ENCODE data around the gene EEF1B2. TPM values are rescaled to one million over a fixed set of nuclear protein-coding genes. Genes with fewer than 3 reads are reported as not detected.
"Not testable (repeated sequence)": the region's sequence is repeated elsewhere in the genome, so short reads cannot be mapped to it uniquely, and the experiment has no call there.

EEF1B2 gene
- total RNA-seq, 2 donors from 2014 or later, result 1,092 to 1,125 TPM

GRCh38 chr2:206150631-206151030 lies 9.1 kb upstream of the EEF1B2 start:
- ATAC-seq (replicated peaks in 1 of 2) (no peak), DNase-seq (no peak)
- H3K27me3 Mint-ChIP-seq (ENCODE audit: low read depth), result no peaks in the 10 kb centered on the region
- no peaks in the 10 kb centered on the region for H3K9me3 Mint-ChIP-seq
- H3K27ac Mint-ChIP-seq, result peak overlapping the region; percentile 34
- H3K4me1 Mint-ChIP-seq (ENCODE audit: low read depth), result peaks cover 6% of the 10 kb centered on the region
- H3K36me3 Mint-ChIP-seq (ENCODE audit: insufficient read depth in 2 of 2), result peaks cover 10 to 22% of the 10 kb centered on the region in 2 donors
- H3K4me3 Mint-ChIP-seq, result no peak overlapping the region

GRCh38 chr2:206154197-206154596 lies 5.5 kb upstream of the EEF1B2 start:
- Mint-ChIP-seq H3K27me3 (ENCODE audit: low read depth) (no peaks in the 10 kb centered on the region), H3K36me3 (ENCODE audit: insufficient read depth in 2 of 2) (peaks cover 10 to 22% of the 10 kb centered on the region in 2 donors), H3K4me1 (ENCODE audit: low read depth) (peaks cover 26% of the 10 kb centered on the region), H3K27ac (no peak overlapping the region), H3K9me3 (no peaks in the 10 kb centered on the region), H3K4me3 (no peak overlapping the region)
- DNase-seq, result no peak
- ATAC-seq (replicated peaks in 1 of 2), result no peak

GRCh38 chr2:206157014-206157413 lies 2.7 kb upstream of the EEF1B2 start:
- ATAC-seq (replicated peaks in 1 of 2); H3K9me3 Mint-ChIP-seq; DNase-seq; H3K27me3 Mint-ChIP-seq (ENCODE audit: low read depth): not testable (repeated sequence)
- peak overlapping the region in 1 of 2 donors; percentile 25 for H3K4me3 Mint-ChIP-seq
- H3K27ac Mint-ChIP-seq, result peak overlapping the region; percentile 33
- peaks cover 39% of the 10 kb centered on the region for H3K4me1 Mint-ChIP-seq (ENCODE audit: low read depth)
- peaks cover 12 to 22% of the 10 kb centered on the region in 2 donors for H3K36me3 Mint-ChIP-seq (ENCODE audit: insufficient read depth in 2 of 2)

DNA sequence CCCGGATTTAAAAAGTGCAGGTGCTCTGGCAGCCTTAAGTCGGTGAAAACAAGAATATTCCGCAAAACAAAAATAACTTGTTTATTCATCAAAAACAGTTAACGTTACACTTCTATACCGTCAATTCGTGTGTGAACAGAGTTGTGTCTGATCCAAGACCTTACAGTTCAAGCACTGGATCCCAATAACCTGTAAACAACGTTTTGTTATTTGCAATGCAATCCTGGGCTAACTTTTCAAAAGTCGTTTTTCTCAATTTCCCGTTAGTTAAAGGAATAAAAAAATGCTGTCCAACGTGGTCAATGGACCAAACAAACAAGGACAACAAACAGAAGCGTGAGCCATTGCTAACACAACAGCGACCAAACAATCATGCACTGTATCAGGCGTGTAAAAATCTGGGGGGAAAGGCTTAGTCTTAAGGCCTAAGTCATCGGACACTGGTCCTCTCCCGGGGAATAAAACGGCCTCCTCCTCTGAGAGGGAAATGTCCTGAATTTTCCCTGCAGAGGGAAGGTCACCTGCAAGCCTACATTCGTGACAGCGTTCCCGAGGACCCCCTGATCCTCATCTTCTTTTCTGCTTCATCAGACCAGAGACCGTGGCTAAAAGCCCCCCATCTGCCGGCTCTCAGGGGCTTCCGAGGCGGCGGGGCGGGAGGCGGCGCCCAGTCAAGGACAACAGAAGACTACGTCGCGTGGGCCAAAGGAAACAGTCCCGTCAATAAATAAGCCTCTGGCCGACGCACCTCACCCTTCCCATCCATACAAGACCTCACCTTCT lies 941 bp upstream of the EEF1B2 start:
- Mint-ChIP-seq H3K27ac (peak overlapping the region; percentile 97), H3K27me3 (ENCODE audit: low read depth) (no peaks in the 10 kb centered on the region), H3K36me3 (ENCODE audit: insufficient read depth in 2 of 2) (peaks cover 18 to 35% of the 10 kb centered on the region in 2 donors), H3K4me3 (peak overlapping the region; percentile 97 to 99), H3K4me1 (ENCODE audit: low read depth) (peaks cover 57% of the 10 kb centered on the region), H3K9me3 (no peaks in the 10 kb centered on the region)
- DNase-seq (no peak), ATAC-seq (replicated peaks in 1 of 2) (peak in 1 of 2 donors; percentile 17)

DNA sequence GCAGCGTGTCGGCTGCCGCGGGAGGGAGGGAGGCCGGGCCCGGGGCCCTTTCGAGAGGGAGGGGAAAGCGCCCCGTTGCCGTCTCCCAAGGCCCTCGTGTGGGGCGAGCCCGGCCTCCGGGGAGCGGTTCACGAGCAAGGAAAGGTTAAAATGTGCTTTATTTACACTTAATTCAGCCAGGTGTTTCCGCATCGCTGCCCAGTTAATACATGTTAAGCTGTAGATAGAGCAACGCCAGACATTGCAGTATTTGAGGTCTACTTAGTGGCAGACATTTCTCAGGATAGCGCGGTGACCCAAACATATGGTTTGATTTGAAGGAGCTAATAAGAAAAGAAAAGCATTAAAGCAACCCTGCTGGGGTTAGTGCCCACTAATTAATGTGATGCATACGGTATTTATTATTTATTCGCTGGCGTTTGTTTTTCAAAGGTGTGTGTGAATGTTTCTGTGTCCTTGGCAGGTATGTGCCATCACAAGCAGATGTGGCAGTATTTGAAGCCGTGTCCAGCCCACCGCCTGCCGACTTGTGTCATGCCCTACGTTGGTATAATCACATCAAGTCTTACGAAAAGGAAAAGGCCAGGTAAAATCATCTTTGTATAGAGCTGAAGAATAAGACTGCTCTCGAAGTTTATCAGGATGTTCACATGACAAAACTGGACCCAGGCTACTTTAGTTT lies 571 bp downstream of the EEF1B2 start:
- ATAC-seq (replicated peaks in 1 of 2), result peak; percentile 65 to 67
- Mint-ChIP-seq H3K4me1 (ENCODE audit: low read depth) (peaks cover 51% of the 10 kb centered on the region), H3K4me3 (peak overlapping the region; percentile 97 to 99), H3K27ac (peak overlapping the region; percentile 97), H3K36me3 (ENCODE audit: insufficient read depth in 2 of 2) (peaks cover 18 to 40% of the 10 kb centered on the region in 2 donors), H3K9me3 (no peaks in the 10 kb centered on the region), H3K27me3 (ENCODE audit: low read depth) (no peaks in the 10 kb centered on the region)
- DNase-seq, result no peak

GRCh38 chr2:206160807-206161179 lies 1.1 kb downstream of the EEF1B2 start:
- Mint-ChIP-seq H3K9me3 (no peaks in the 10 kb centered on the region), H3K27me3 (ENCODE audit: low read depth) (no peaks in the 10 kb centered on the region), H3K4me3 (peak overlapping the region; percentile 97 to 99), H3K4me1 (ENCODE audit: low read depth) (peaks cover 51% of the 10 kb centered on the region), H3K36me3 (ENCODE audit: insufficient read depth in 2 of 2) (peaks cover 18 to 40% of the 10 kb centered on the region in 2 donors), H3K27ac (peak overlapping the region; percentile 97)
- no peak for DNase-seq
- no peak for ATAC-seq (replicated peaks in 1 of 2)

DNA sequence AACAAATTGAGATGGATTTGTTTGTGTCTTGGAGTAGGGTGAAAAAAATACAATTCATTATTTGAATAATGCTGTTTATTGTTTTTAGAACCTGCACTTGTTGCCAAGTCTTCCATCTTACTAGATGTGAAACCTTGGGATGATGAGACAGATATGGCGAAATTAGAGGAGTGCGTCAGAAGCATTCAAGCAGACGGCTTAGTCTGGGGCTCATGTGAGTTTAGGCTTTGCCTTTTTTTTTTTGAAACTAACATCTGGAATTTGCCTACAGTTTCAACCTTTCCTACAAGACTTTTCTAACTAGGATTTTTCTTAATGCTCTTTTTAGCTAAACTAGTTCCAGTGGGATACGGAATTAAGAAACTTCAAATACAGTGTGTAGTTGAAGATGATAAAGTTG lies 2.7 kb downstream of the EEF1B2 start:
- Mint-ChIP-seq H3K27ac (peak overlapping the region; percentile 97), H3K36me3 (ENCODE audit: insufficient read depth in 2 of 2) (peaks cover 18 to 40% of the 10 kb centered on the region in 2 donors), H3K4me3 (peak overlapping the region; percentile 97 to 99), H3K4me1 (ENCODE audit: low read depth) (peaks cover 42% of the 10 kb centered on the region)
- DNase-seq; H3K9me3 Mint-ChIP-seq; H3K27me3 Mint-ChIP-seq (ENCODE audit: low read depth); ATAC-seq (replicated peaks in 1 of 2): not testable (repeated sequence)

DNA sequence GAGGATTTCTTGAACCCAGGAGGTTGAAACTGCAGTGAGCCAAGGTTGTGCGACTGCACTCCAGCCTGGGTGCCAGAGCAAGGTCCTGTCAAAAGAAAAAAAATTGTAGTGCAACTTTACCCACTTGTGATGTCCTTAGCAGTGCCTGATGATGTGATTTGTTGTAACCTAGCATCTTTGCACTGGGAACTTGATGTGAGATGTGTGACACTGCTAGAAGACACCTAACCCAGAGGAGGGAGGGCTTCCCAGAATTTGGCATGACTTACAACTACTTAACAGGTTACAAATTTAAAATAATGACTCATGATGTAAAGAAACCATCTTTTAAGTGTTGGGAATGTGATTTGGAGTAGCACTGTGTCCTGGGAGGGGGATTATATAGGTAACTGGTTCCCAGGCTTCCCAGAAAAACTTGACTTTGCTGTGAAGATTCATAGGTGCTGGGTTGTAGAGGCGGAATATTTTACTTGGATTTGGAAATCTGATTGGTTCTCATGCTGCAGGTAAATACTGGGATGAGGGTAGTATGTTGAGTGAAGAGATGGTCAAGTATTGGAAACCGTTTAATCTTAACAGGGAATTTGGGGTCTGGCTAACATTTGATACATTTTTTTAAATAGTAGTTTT lies 3.7 kb downstream of the EEF1B2 start:
- H3K9me3 Mint-ChIP-seq, result no peaks in the 10 kb centered on the region
- H3K27me3 Mint-ChIP-seq (ENCODE audit: low read depth), result no peaks in the 10 kb centered on the region
- H3K4me1 Mint-ChIP-seq (ENCODE audit: low read depth), result peaks cover 33% of the 10 kb centered on the region
- no peak for DNase-seq
- peak overlapping the region; percentile 97 to 99 for H3K4me3 Mint-ChIP-seq
- ATAC-seq (replicated peaks in 1 of 2), result no peak
- H3K27ac Mint-ChIP-seq, result peak overlapping the region; percentile 97
- H3K36me3 Mint-ChIP-seq (ENCODE audit: insufficient read depth in 2 of 2), result peaks cover 16 to 38% of the 10 kb centered on the region in 2 donors

- Mint-ChIP-seq H3K27ac (peak overlapping the region; percentile 73), H3K36me3 (ENCODE audit: insufficient read depth in 2 of 2) (peaks cover 14 to 31% of the 10 kb centered on the region in 2 donors), H3K9me3 (no peaks in the 10 kb centered on the region), H3K27me3 (ENCODE audit: low read depth) (no peaks in the 10 kb centered on the region), H3K4me1 (ENCODE audit: low read depth) (peaks cover 31% of the 10 kb centered on the region), H3K4me3 (no peak overlapping the region)
- DNase-seq (peak; percentile 15 to 35), ATAC-seq (replicated peaks in 1 of 2) (no peak)
These were observed 4.7 kb downstream of the EEF1B2 start for GRCh38 chr2:206164261-206164862.

GRCh38 chr2:206168230-206168629 lies 8.5 kb downstream of the EEF1B2 start:
- not testable (repeated sequence) for DNase-seq; H3K27me3 Mint-ChIP-seq (ENCODE audit: low read depth); H3K27ac Mint-ChIP-seq; H3K9me3 Mint-ChIP-seq; H3K4me1 Mint-ChIP-seq (ENCODE audit: low read depth); ATAC-seq (replicated peaks in 1 of 2); H3K4me3 Mint-ChIP-seq
- peaks cover 4 to 11% of the 10 kb centered on the region in 2 donors for H3K36me3 Mint-ChIP-seq (ENCODE audit: insufficient read depth in 2 of 2)

DNA sequence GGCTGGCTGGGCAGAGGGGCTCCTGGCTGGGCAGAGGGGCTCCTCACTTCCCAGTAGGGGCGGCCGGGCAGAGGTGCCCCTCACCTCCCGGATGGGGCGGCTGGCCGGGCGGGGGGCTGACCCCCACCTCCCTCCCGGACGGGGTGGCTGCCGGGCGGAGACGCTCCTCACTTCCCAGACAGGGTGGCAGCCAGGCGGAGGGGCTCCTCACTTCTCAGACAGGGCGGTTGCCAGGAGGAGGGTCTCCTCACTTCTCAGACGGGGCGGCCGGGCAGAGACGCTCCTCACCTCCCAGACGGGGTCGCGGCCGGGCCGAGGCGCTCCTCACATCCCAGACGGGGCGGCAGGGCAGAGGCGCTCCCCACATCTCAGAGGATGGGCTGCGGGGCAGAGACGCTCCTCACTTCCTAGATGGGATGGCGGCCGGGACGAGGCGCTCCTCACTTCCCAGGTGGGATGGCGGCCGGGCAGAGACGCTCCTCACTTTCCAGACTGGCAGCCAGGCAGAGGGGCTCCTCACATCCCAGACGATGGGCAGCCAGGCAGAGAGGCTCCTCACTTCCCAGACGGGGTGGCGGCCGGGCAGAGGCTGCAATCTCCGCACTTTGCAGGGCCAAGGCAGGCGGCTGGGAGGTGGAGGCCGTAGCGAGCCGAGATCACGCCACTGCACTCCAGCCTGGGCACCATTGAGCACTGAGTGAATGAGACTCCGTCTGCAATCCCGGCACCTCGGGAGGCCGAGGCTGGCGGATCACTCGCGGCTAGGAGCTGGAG lies 12.1 kb downstream of the EEF1B2 start:
- DNase-seq; H3K27me3 Mint-ChIP-seq (ENCODE audit: low read depth); H3K9me3 Mint-ChIP-seq; H3K4me3 Mint-ChIP-seq; ATAC-seq (replicated peaks in 1 of 2); H3K36me3 Mint-ChIP-seq (ENCODE audit: insufficient read depth in 2 of 2); H3K4me1 Mint-ChIP-seq (ENCODE audit: low read depth); H3K27ac Mint-ChIP-seq: not testable (repeated sequence)

- H3K27me3 Mint-ChIP-seq (ENCODE audit: low read depth), result no peaks in the 10 kb centered on the region
- ATAC-seq (replicated peaks in 1 of 2), result no peak
- no peak overlapping the region for H3K4me3 Mint-ChIP-seq
- H3K4me1 Mint-ChIP-seq (ENCODE audit: low read depth), result no peaks in the 10 kb centered on the region
- H3K9me3 Mint-ChIP-seq, result no peaks in the 10 kb centered on the region
- no peak overlapping the region for H3K27ac Mint-ChIP-seq
- DNase-seq, result no peak
- no peaks in the 10 kb centered on the region for H3K36me3 Mint-ChIP-seq (ENCODE audit: insufficient read depth in 2 of 2)
These were observed 13.5 kb downstream of the EEF1B2 start for GRCh38 chr2:206173147-206173546.

Data from activated T-cell treated with anti-CD3 and anti-CD28 coated beads, Interleukin-2, amount 50 U/mL, for 72 hours (primary cell).